GM10847 (cell line): ENCODE results near the gene WBP1.

Experiments used
- POLR2A ChIP-seq: IDR thresholded peaks from 2 replicates; pipeline ENCODE4 v1.6.1; 2011; ENCODE audit not compliant: insufficient read length; ENCODE audit errors: extremely low read depth

Gene WBP1

DNA sequence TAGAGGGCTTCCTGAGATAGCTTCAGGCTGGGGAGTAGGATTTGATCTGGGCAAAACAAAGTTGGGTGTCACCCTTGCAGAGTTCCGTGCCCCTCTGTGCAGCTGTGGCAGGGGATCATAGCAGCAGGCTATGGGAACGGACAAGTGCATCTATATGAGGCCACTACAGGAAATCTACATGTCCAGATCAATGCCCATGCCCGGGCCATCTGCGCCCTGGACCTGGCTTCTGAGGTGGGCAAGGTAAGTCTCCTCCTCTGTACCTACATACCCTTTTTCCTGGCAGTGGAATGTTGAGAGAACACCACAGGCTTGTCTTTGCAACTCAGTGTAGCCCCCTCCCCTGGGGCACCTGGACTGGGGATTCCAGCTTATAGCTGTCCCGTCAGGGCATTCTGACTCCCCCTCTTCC lies 33.2 kb upstream of the WBP1 start:
- no peak for TF ChIP-seq POLR2A

- TF ChIP-seq POLR2A: no peak
These were observed 32.7 kb upstream of the WBP1 start for GRCh38 chr2:74425523-74425922.

DNA sequence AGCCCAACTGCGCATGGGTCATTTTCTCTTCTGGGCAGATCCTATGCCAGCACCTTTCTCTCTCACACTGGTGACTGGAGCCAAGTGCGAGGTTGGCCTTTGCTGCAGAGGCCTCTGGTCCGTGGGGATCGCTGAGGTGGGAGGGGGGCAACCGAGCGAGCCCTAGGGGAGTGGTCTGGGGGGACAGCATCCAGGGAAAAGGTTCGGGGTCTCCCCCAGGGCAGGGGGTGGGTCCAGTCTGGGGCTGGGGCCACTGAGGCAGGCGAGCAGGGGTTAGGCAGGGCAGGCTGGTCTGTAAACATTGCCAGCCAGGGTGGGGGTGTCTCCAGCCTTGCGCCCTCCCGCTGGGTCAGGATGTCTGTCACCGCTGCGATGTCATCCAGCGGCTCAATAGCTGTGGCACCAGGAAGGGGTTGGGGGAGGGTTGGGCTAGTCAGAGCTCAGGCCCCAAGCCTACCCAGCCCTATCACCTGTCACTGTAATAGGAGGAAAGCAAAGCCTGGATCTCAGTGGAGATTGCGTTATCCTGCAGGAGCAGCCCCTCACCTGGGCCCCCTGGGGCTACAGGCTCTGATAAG lies 32.0 kb upstream of the WBP1 start:
- TF ChIP-seq POLR2A: no peak

DNA sequence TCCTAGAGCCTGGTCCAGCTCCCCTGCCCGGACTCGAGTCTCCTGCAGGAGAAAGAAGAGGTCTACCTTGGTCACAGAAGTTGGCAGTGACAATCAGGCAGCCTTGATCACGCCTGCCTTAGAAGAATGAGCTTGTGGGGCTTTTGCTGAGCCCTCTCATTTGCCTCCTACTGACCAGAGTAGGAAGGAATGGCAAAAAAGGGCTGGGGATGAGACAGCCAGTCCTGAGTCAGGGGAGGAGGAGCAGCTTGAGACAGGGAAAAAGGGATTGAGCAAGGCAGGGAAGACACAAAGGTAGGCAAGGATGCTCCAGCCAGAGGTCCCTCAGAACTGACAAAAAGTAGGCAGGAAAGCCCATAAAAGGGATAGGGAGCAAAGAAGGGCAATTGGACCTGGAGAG lies 30.7 kb upstream of the WBP1 start:
- no peak for TF ChIP-seq POLR2A

DNA sequence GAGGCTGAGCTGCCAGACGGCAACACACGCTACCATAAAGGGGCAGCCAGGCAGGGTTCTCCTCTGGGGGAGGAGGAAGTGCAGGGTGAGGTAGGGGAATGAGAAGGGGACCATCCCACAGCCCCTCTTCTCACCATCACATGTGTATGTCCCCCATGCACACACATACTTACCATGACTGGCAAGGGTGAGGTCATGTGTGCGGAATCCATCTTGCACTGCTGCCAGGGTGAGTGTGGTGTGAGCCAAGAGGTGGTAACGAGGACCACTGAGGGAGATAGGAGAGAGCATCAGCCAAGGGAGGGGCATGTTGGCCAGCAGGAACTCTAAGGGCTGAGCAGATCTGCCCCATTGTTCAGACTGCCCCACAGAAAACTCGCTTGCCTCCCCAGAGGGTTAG lies 29.6 kb upstream of the WBP1 start:
- no peak for TF ChIP-seq POLR2A

DNA sequence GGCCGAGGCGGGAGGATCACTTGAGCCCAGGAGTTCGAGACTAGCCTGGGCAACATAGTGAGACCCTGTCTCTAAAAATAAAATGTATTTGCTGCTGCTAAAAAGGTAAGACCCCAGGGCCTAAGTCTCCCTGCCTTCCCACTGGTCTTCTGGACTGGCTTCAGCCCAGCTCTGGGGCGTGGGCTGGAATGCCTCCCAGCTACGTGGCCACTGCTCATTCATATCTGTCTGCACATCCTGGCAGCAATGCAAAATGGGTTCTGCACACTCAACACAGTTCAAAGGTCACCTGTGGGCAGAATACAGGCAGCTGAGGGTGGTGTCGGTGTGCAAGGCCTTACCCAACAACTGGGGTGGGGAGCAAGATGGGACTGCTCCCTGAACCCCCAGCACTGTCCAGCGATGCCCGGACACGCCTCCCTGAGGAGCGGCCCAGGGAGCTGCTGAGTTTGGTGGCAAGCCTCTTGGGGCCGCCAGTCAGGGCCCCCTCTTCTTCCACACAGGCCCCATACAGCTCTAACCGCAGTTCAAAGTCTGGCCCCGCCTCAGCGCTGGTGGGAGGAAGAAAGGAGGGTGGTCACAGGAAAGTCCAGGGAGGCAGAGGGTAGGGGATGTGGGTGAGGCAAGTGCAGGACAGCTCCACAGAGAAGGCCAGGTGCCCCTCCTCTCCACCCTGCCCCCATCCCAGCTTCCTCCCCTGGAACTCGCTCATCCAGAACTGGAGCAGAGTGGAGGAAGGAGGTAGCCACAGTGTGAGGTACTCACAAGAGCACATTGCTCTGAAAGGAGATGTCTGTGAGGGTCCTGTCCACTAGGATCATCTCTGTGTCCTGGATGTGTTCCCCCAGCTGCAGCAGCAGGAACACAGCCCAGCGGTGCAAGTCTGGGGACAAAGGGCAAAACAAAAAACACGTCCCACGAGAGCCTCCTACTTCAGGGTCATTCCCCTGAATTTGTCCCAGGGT lies 28.5 kb upstream of the WBP1 start:
- no peak for TF ChIP-seq POLR2A

GRCh38 chr2:74430502-74430901 lies 27.7 kb upstream of the WBP1 start:
- no peak for TF ChIP-seq POLR2A

- no peak for TF ChIP-seq POLR2A
These were observed 22.0 kb upstream of the WBP1 start for GRCh38 chr2:74436111-74436805.

GRCh38 chr2:74436848-74437695 lies 21.2 kb upstream of the WBP1 start:
- no peak for TF ChIP-seq POLR2A

- no peak for TF ChIP-seq POLR2A
These were observed 20.0 kb upstream of the WBP1 start for GRCh38 chr2:74438248-74438647.

DNA sequence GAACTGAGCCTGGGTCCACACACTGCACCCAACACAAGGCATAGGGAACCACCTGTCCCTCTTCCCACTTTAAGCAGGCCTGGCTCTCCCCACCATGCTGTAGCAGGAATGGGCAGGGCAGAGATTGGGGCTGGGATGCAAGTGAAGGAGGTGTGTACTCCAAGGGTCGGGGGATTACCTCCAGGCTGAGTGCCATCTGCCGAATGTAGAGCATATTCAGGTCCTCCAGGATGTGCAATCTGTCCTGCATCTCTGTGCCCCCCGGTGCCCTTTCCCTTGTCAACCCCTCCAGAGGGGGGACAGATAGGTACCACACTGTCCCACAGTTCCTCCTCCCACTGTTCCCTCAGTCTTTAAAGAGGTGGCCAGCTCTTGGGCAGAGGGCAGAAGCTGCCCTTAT lies 18.9 kb upstream of the WBP1 start:
- no peak for TF ChIP-seq POLR2A

GRCh38 chr2:74439803-74440377 lies 18.3 kb upstream of the WBP1 start:
- no peak for TF ChIP-seq POLR2A

DNA sequence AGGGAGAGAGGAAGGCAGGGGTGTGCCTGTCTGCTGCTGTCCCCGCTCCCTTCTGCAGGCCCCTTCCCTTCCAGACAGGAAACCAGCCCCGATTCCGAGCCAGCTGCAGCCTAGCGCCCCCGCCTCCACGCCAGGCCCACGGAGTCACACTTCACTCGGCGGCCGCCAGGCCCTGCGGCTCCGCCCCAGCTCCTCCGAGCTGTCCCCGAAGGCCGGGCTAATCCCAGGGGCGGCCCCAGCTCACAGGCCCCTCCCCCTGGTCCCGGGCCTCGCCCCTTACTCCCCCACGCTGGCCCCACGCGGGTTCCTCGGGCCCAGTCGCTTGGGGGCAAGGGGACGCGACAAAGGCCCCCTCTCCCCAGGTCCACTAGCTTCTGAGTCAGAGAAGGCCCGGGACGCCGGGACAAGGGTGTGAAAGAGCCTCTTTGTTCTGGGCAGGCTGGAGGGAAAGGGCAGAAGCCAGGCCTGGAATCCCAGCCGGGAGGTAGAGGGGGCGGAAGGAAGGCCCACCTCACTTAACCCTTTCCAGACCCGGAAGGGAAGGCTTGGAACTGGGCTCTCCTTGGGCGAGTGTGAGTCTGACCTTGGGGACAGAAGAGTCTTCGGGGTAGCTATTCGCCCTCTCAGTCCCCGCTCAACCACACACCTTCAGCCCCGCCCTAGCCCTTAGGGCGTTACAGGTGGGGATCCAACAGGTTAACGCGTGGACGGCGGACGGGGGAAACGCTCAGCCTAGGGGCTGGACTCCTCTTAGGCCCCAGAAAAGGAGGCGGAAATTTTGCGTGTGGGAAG lies 17.7 kb upstream of the WBP1 start:
- TF ChIP-seq POLR2A: no peak

- no peak for TF ChIP-seq POLR2A
These were observed 17.0 kb upstream of the WBP1 start for GRCh38 chr2:74441170-74441689.
